A549 (cell line): Measurements from ENCODE around the gene SUGCT.

Experiments used
- CEBPB ChIP-seq, 2 experiments: fragments of >200 bp in 1 of 2; sonication (Bioruptor Twin) in 1 of 2; formaldehyde crosslinking in 1 of 2; IDR thresholded peaks; 2 replicates each; pipeline ENCODE4 v1.6.1; 2012 to 2016
- CHD2 ChIP-seq: fragments of 150-350 bp; IDR thresholded peaks from 2 replicates; pipeline ENCODE4 v1.6.1; 2014; ENCODE audit warnings: low read length; ENCODE audit not compliant: partially characterized antibody
- ELK1 ChIP-seq: fragments of 150-350 bp; IDR thresholded peaks from 2 replicates; pipeline ENCODE4 v1.6.1; 2014; ENCODE audit warnings: low read depth, mild to moderate bottlenecking, low read length
- EP300 ChIP-seq, 2 experiments: fragments of >200 bp; sonication (Bioruptor Twin); formaldehyde crosslinking; IDR thresholded peaks; 2 replicates in 1 of 2; 3 replicates in 1 of 2; pipeline ENCODE4 v1.6.1; 2016 to 2017
- ESRRA ChIP-seq: fragments of 150-350 bp; IDR thresholded peaks from 2 replicates; pipeline ENCODE4 v1.6.1; 2014; ENCODE audit warnings: mild to moderate bottlenecking, low read length, borderline replicate concordance
- JUN ChIP-seq, 2 experiments: fragments of >200 bp; sonication (Bioruptor Twin); formaldehyde crosslinking; IDR thresholded peaks; 2 replicates in 1 of 2; 3 replicates in 1 of 2; pipeline ENCODE4 v1.6.1; 2016 to 2017
- NFE2L2 ChIP-seq: fragments of 150-350 bp; conservative IDR thresholded peaks from 2 replicates; pipeline ENCODE4 v1.6.1; 2014; ENCODE audit warnings: low read length
- POLR2A ChIP-seq: IDR thresholded peaks from 2 replicates; pipeline ENCODE4 v1.6.1; 2012; ENCODE audit warnings: mild to moderate bottlenecking, low read length
- POLR2AphosphoS2 ChIP-seq: conservative IDR thresholded peaks from 2 replicates; pipeline ENCODE4 v1.6.1; 2012; ENCODE audit warnings: low read length, improper control_type of control experiment, inconsistent platforms
- RAD21 ChIP-seq, 2 experiments: fragments of >200 bp in 1 of 2; sonication (Bioruptor Twin) in 1 of 2; formaldehyde crosslinking in 1 of 2; IDR thresholded peaks in 1 of 2; conservative IDR thresholded peaks in 1 of 2; 2 replicates in 1 of 2; 3 replicates in 1 of 2; pipeline ENCODE4 v1.6.1; 2012 to 2018; ENCODE audit warnings: inconsistent platforms in 1 of 2
- USF2 ChIP-seq: fragments of 450-650 bp; IDR thresholded peaks from 2 replicates; pipeline ENCODE4 v1.6.1; 2014; ENCODE audit warnings: antibody characterized with exemption
- TF ChIP-seq, protein P1 (sequence below): IDR thresholded peaks from 2 replicates; pipeline ENCODE4 v1.6.1; 2012
- TF ChIP-seq, protein P2 (sequence below): fragments of >200 bp; sonication (Bioruptor Twin); formaldehyde crosslinking; IDR thresholded peaks from 3 replicates; pipeline ENCODE4 v1.5.1; 2016

DNA sequence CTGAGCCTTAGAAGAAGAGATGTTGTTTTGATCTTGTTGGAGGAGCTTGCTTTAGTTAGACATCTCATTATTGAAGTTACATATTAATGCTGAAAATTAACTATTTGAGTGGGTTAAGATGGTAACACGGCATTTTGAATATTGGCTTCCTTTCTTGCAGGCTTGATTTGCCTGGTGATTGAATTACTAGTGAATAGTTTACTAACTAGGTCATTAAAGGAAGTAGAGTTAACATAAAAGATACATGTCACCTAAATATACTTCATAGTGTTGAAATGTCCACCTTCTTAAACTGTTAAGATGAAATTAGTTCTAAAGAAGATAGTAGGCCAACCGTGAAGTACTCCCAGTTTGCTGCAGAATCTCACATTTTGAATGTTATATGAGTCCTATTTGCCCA is 18.9 kb upstream of the SUGCT start:
- TF ChIP-seq JUN (IDR thresholded peaks at IDR 0.05) (no peak), POLR2AphosphoS2 (no peak), NFE2L2 (no peak), ELK1 (no peak), RAD21 (conservative IDR thresholded peaks at IDR 0.05 in 1 of 2, IDR thresholded peaks at IDR 0.05 in 1 of 2) (no peak), USF2 (no peak), CEBPB (IDR thresholded peaks at IDR 0.05) (no peak), EP300 (IDR thresholded peaks at IDR 0.05) (no peak), POLR2A (no peak), ESRRA (no peak), CHD2 (no peak)
- TF ChIP-seq, protein P1, sequence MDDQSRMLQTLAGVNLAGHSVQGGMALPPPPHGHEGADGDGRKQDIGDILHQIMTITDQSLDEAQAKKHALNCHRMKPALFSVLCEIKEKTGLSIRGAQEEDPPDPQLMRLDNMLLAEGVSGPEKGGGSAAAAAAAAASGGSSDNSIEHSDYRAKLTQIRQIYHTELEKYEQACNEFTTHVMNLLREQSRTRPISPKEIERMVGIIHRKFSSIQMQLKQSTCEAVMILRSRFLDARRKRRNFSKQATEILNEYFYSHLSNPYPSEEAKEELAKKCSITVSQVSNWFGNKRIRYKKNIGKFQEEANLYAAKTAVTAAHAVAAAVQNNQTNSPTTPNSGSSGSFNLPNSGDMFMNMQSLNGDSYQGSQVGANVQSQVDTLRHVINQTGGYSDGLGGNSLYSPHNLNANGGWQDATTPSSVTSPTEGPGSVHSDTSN: no peak
- TF ChIP-seq, protein P2, sequence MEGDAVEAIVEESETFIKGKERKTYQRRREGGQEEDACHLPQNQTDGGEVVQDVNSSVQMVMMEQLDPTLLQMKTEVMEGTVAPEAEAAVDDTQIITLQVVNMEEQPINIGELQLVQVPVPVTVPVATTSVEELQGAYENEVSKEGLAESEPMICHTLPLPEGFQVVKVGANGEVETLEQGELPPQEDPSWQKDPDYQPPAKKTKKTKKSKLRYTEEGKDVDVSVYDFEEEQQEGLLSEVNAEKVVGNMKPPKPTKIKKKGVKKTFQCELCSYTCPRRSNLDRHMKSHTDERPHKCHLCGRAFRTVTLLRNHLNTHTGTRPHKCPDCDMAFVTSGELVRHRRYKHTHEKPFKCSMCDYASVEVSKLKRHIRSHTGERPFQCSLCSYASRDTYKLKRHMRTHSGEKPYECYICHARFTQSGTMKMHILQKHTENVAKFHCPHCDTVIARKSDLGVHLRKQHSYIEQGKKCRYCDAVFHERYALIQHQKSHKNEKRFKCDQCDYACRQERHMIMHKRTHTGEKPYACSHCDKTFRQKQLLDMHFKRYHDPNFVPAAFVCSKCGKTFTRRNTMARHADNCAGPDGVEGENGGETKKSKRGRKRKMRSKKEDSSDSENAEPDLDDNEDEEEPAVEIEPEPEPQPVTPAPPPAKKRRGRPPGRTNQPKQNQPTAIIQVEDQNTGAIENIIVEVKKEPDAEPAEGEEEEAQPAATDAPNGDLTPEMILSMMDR: no peak
